GM12878 (cell line): ENCODE data around the gene PRDM2. TPM values are rescaled to one million over a fixed set of nuclear protein-coding genes. Genes with fewer than 3 reads are reported as not detected.

Experiments
- ATAC-seq: fragments of 200-7000 bp; cut with Tn5 transposase; 3 replicates; pipeline ENCODE4 v1.9.1; 2020; ENCODE audit warnings: mild to moderate bottlenecking, moderate library complexity
- BruUV-seq: library from RNA; stranded (reverse); fragments of 400-500 nt; replicated peaks from 2 replicates; lab custom pipeline; 2021; lab: Mats Ljungman, UMichigan
- CTCF ChIA-PET: fragments of 300-600 bp; sonication (Branson Sonifier 250); formaldehyde crosslinking; extraction: SDS; loops from one replicate; lab custom pipeline; 2021; ENCODE audit warnings: inconsistent platforms; lab: Yijun Ruan, JAX
- POLR2A ChIA-PET: fragments of 350-600 bp; formaldehyde crosslinking; extraction: SDS; loops from one replicate; lab custom pipeline; 2021; ENCODE audit warnings: inconsistent platforms; lab: Charles Lee
- RAD21 ChIA-PET: fragments of 300-600 bp; sonication (Branson Sonifier 250); formaldehyde crosslinking; loops from one replicate; lab custom pipeline; 2023; ENCODE audit warnings: antibody characterized with exemption; ENCODE audit not compliant: unreplicated experiment; lab: Charles Lee
- SMC1A ChIA-PET: fragments of 300-600 bp; sonication (Branson Sonifier 250); formaldehyde crosslinking; loops from one replicate; lab custom pipeline; 2023; ENCODE audit not compliant: unreplicated experiment, uncharacterized antibody; lab: Charles Lee
- DNase-seq: peaks from one replicate; pipeline ENCODE4 v3.0.0-alpha.2; 2011; ENCODE audit warnings: low read depth, low spot score
- FAIRE-seq: peaks from 3 replicates; lab custom pipeline; 2011; peaks lifted over from hg19 to GRCh38; lab: Jason Lieb, UNC
- H2AFZ ChIP-seq: 2 replicates; pipeline ENCODE4 v1.6.0; 2011; ENCODE audit warnings: low read depth, low read length, control low read depth; ENCODE audit not compliant: control insufficient read depth
- H3K27ac ChIP-seq: 2 replicates; pipeline ENCODE4 v1.5.1; 2011; ENCODE audit warnings: control low read depth; ENCODE audit not compliant: control insufficient read depth, insufficient read depth
- H3K27me3 ChIP-seq, 2 experiments: replicated peaks in 1 of 2; 2 replicates each; pipeline versions ENCODE4 v1.6.0 to v1.6.1; 2011; ENCODE audit warnings: low read length in 1 of 2; ENCODE audit not compliant: control insufficient read depth in 2 of 2, insufficient read depth in 2 of 2
- H3K36me3 ChIP-seq, 2 experiments: 2 replicates each; pipeline ENCODE4 v1.5.1; 2011; ENCODE audit warnings: low read length in 1 of 2; ENCODE audit not compliant: control insufficient read depth in 2 of 2, insufficient read depth in 2 of 2
- H3K4me1 ChIP-seq: 2 replicates; pipeline ENCODE4 v1.6.1; 2011; ENCODE audit warnings: mild to moderate bottlenecking, low read length, moderate library complexity, mixed read lengths; ENCODE audit not compliant: control insufficient read depth, insufficient read depth
- H3K4me2 ChIP-seq: 2 replicates; pipeline ENCODE4 v1.6.0; 2011; ENCODE audit warnings: control low read depth; ENCODE audit not compliant: control insufficient read depth, insufficient read depth
- H3K4me3 ChIP-seq: fragments of 200-600 bp; sonication (generic); 2 replicates; pipeline ENCODE4 v1.5.1; 2016
- H3K79me2 ChIP-seq: 2 replicates; pipeline ENCODE4 v1.6.0; 2011; ENCODE audit warnings: low read length; ENCODE audit not compliant: control insufficient read depth, insufficient read depth
- H3K9ac ChIP-seq: 2 replicates; pipeline ENCODE4 v1.8.0; 2011; ENCODE audit warnings: low read length, control low read depth, mixed read lengths; ENCODE audit not compliant: control insufficient read depth, insufficient read depth
- H3K9me3 ChIP-seq: replicated peaks from 3 replicates; pipeline ENCODE4 v1.5.1; 2011; ENCODE audit warnings: mild to moderate bottlenecking, low read length; ENCODE audit not compliant: control insufficient read depth, insufficient read depth
- H4K20me1 ChIP-seq: 2 replicates; pipeline ENCODE4 v1.6.0; 2011; ENCODE audit not compliant: control insufficient read depth, insufficient read depth
- CREM ChIP-seq: IDR thresholded peaks from 2 replicates; pipeline ENCODE4 v1.6.1; 2014; ENCODE audit warnings: antibody characterized with exemption, low read depth
- HCFC1 ChIP-seq: fragments of 150-350 bp; IDR thresholded peaks from 2 replicates; pipeline ENCODE4 v1.6.1; 2014; ENCODE audit warnings: low read length
- LARP7 ChIP-seq: fragments of 450-650 bp; IDR thresholded peaks from 2 replicates; pipeline ENCODE4 v1.6.1; 2017; ENCODE audit warnings: mild to moderate bottlenecking
- MTA3 ChIP-seq: IDR thresholded peaks from 2 replicates; pipeline ENCODE4 v1.6.1; 2012; ENCODE audit warnings: low read length, inconsistent platforms, borderline replicate concordance
- NRF1 ChIP-seq: conservative IDR thresholded peaks from 2 replicates; pipeline ENCODE4 v1.6.1; 2011; ENCODE audit warnings: mild to moderate bottlenecking, low read depth, low read length, improper control_type of control experiment
- SIX5 ChIP-seq: IDR thresholded peaks from 2 replicates; pipeline ENCODE4 v1.6.1; 2011; ENCODE audit warnings: mild to moderate bottlenecking, low read depth, low read length, moderate library complexity; ENCODE audit not compliant: severe bottlenecking
- SMC3 ChIP-seq: IDR thresholded peaks from 2 replicates; pipeline ENCODE4 v1.6.1; 2011; ENCODE audit warnings: low read length, improper control_type of control experiment, borderline replicate concordance
- TCF3 ChIP-seq: IDR thresholded peaks from 2 replicates; pipeline ENCODE4 v1.6.1; 2012; ENCODE audit warnings: low read depth, mild to moderate bottlenecking, low read length, borderline replicate concordance; ENCODE audit not compliant: insufficient read depth
- TCF7 ChIP-seq: IDR thresholded peaks from 2 replicates; pipeline ENCODE4 v1.6.1; 2014; ENCODE audit warnings: antibody characterized with exemption, borderline replicate concordance
- ZNF622 ChIP-seq: fragments of 450-650 bp; IDR thresholded peaks from 2 replicates; pipeline ENCODE4 v1.6.1; 2017; ENCODE audit warnings: mild to moderate bottlenecking, inconsistent platforms
- WGBS: methylation state at CpG from one replicate; pipeline ENCODE4 v1.1.6; 2016; ENCODE audit warnings: low lambda C conversion rate; ENCODE audit not compliant: insufficient replicate concordance, insufficient coverage; ENCODE audit errors: missing lambda C conversion rate; 5-methylcytosine and 5-hydroxymethylcytosine counted together
- in situ Hi-C: fragments of 300-500 bp; cut with MboI; formaldehyde crosslinking; loops from 9 replicates; pipeline ENCODE4 v1.14.3; 2018; ENCODE audit warnings: mixed read lengths
- intact Hi-C: fragments of 100-400 bp; cut with micrococcal nuclease; formaldehyde crosslinking; loops from one replicate; pipeline ENCODE4 v1.14.2; 2022; ENCODE audit not compliant: unreplicated experiment
- polyA plus RNA-seq, 11 experiments: library from polyadenylated mRNA; depleted of rRNA in 4 of 11; unstranded in 6 of 11; stranded (reverse) in 5 of 11; fragments of >200 nt; fragmentation: Nextera tagmentation in 4 of 11; fragmentation: Illumina TruSeq in 1 of 11; extraction: Ambion mirVana in 4 of 11; extraction: Trizol in 1 of 11; gene quantifications; 1 replicate in 1 of 11; 2 replicates in 10 of 11; pipeline versions ENCODE4 v1.2.1 to v1.2.3, GENCODE V29; 2011 to 2016; ENCODE audit warnings: inconsistent platforms in 2 of 11, missing spikeins in 2 of 11, low read depth in 1 of 11
- total RNA-seq, 4 experiments: library from RNA; depleted of rRNA in 3 of 4; stranded (reverse); fragments of >200 nt in 3 of 4; fragmentation: Illumina TruSeq in 1 of 4; extraction: Trizol in 1 of 4; gene quantifications; 2 replicates each; pipeline versions ENCODE4 v1.2.1 to v1.2.3, GENCODE V29; 2013 to 2021
- TF ChIP-seq, protein P1 (sequence below): fragments of 450-650 bp; IDR thresholded peaks from 2 replicates; pipeline ENCODE4 v1.6.1; 2017; ENCODE audit warnings: mild to moderate bottlenecking, low read depth, inconsistent platforms; ENCODE audit not compliant: poor library complexity, severe bottlenecking
- TF ChIP-seq, protein P2 (sequence below): fragments of 450-650 bp; IDR thresholded peaks from 2 replicates; pipeline ENCODE4 v1.6.1; 2018; ENCODE audit warnings: mild to moderate bottlenecking, low read depth, moderate library complexity; ENCODE audit not compliant: partially characterized antibody
- TF ChIP-seq, protein P3 (sequence below): fragments of 450-650 bp; IDR thresholded peaks from 2 replicates; pipeline ENCODE4 v1.6.1; 2017; ENCODE audit warnings: borderline replicate concordance
- TF ChIP-seq, protein P4 (sequence below): IDR thresholded peaks from 2 replicates; pipeline ENCODE4 v1.6.1; 2011; ENCODE audit warnings: mild to moderate bottlenecking, low read depth, low read length, moderate library complexity; ENCODE audit not compliant: insufficient replicate concordance

PRDM2 gene
- total and polyA plus RNA-seq, 10 of the 15 experiments (the other 5 are each of a cell fraction or from before 2014, with no cell fraction given) = 8.4 to 45.1 (median 23.5) TPM

- RAD21 ChIA-PET = no interaction called here
- BruUV-seq = no TSS peak
- no peaks in the 10 kb centered on the region for H3K4me1 ChIP-seq
- TF ChIP-seq HCFC1 = no peak
- no peak for TF ChIP-seq SMC3
- TF ChIP-seq CREM = no peak
- TF ChIP-seq, protein P1, sequence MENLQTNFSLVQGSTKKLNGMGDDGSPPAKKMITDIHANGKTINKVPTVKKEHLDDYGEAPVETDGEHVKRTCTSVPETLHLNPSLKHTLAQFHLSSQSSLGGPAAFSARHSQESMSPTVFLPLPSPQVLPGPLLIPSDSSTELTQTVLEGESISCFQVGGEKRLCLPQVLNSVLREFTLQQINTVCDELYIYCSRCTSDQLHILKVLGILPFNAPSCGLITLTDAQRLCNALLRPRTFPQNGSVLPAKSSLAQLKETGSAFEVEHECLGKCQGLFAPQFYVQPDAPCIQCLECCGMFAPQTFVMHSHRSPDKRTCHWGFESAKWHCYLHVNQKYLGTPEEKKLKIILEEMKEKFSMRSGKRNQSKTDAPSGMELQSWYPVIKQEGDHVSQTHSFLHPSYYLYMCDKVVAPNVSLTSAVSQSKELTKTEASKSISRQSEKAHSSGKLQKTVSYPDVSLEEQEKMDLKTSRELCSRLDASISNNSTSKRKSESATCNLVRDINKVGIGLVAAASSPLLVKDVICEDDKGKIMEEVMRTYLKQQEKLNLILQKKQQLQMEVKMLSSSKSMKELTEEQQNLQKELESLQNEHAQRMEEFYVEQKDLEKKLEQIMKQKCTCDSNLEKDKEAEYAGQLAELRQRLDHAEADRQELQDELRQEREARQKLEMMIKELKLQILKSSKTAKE = no peak
- TF ChIP-seq TCF7 = no peak
- TF ChIP-seq, protein P2, sequence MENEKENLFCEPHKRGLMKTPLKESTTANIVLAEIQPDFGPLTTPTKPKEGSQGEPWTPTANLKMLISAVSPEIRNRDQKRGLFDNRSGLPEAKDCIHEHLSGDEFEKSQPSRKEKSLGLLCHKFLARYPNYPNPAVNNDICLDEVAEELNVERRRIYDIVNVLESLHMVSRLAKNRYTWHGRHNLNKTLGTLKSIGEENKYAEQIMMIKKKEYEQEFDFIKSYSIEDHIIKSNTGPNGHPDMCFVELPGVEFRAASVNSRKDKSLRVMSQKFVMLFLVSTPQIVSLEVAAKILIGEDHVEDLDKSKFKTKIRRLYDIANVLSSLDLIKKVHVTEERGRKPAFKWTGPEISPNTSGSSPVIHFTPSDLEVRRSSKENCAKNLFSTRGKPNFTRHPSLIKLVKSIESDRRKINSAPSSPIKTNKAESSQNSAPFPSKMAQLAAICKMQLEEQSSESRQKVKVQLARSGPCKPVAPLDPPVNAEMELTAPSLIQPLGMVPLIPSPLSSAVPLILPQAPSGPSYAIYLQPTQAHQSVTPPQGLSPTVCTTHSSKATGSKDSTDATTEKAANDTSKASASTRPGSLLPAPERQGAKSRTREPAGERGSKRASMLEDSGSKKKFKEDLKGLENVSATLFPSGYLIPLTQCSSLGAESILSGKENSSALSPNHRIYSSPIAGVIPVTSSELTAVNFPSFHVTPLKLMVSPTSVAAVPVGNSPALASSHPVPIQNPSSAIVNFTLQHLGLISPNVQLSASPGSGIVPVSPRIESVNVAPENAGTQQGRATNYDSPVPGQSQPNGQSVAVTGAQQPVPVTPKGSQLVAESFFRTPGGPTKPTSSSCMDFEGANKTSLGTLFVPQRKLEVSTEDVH = no peak
- TF ChIP-seq, protein P3, sequence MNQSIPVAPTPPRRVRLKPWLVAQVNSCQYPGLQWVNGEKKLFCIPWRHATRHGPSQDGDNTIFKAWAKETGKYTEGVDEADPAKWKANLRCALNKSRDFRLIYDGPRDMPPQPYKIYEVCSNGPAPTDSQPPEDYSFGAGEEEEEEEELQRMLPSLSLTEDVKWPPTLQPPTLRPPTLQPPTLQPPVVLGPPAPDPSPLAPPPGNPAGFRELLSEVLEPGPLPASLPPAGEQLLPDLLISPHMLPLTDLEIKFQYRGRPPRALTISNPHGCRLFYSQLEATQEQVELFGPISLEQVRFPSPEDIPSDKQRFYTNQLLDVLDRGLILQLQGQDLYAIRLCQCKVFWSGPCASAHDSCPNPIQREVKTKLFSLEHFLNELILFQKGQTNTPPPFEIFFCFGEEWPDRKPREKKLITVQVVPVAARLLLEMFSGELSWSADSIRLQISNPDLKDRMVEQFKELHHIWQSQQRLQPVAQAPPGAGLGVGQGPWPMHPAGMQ = no peak
- TF ChIP-seq SIX5 = no peak
- TF ChIP-seq MTA3 = no peak
- no peak for TF ChIP-seq NRF1
- TF ChIP-seq TCF3 = no peak
- no peak for TF ChIP-seq LARP7
- TF ChIP-seq, protein P4, sequence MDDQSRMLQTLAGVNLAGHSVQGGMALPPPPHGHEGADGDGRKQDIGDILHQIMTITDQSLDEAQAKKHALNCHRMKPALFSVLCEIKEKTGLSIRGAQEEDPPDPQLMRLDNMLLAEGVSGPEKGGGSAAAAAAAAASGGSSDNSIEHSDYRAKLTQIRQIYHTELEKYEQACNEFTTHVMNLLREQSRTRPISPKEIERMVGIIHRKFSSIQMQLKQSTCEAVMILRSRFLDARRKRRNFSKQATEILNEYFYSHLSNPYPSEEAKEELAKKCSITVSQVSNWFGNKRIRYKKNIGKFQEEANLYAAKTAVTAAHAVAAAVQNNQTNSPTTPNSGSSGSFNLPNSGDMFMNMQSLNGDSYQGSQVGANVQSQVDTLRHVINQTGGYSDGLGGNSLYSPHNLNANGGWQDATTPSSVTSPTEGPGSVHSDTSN = no peak
- no peak for TF ChIP-seq ZNF622
- H3K9me3 ChIP-seq = no peaks in the 10 kb centered on the region
- 85% methylated on average over 13 of the region's 13 CpGs for WGBS
- FAIRE-seq (no peak), DNase-seq (no peak), ATAC-seq (no peak)
- H3K9ac ChIP-seq = no peak overlapping the region
- H3K27ac ChIP-seq = no peak overlapping the region
- intact Hi-C loops = no loop called here
- no peaks in the 10 kb centered on the region for H3K79me2 ChIP-seq
- H3K27me3 ChIP-seq = no peaks in the 10 kb centered on the region
- H2AFZ ChIP-seq = no peak overlapping the region
- H3K4me3 ChIP-seq = no peak overlapping the region
- SMC1A ChIA-PET = no interaction called here
- CTCF ChIA-PET = no interaction called here
- H4K20me1 ChIP-seq = no peaks in the 10 kb centered on the region
- no peak overlapping the region for H3K4me2 ChIP-seq
- in situ Hi-C loops = no loop called here
- H3K36me3 ChIP-seq = no peaks in the 10 kb centered on the region; a peak in 1 of 4 replicates
- POLR2A ChIA-PET = interaction anchor here (0.6 kb wide), 2 partner anchors 12 to 97 kb away, joined by 3 to 5 read pairs; no protein-coding TSS in a partner anchor
Measured at GRCh38 chr1:13820055-13820454, 120.1 kb downstream of the PRDM2 start.
